ENCODE data around the gene MAN2A1. TPM values are rescaled to one million over a fixed set of nuclear protein-coding genes. Genes with fewer than 3 reads are reported as not detected.

Gene MAN2A1
- total RNA-seq, 1 experiment from 2014 or later: 78.0 TPM

DNA sequence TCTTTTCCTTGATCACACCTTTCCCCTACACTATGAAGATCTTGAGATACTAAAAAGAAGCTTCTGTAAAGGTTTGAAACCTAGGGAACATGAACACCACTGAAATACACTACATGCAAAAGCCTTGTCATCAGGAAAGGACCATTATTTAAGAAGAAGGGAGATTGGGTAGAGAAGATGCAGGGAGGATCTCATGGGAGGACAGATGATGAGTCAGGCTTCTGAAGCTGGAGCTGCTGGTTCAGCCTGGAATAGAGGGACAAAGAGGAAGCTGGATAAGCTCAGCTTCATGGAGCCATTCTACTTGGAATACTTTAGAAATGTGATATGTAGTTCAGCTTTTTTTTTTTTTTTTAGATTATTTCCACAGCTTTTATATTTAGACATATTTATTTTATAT is 169.8 kb downstream of the MAN2A1 start:
- no peak overlapping the region for H2BK5ac ChIP-seq (ENCODE audit: insufficient read length, low read length)
- H3K4me3 Mint-ChIP-seq: no peak overlapping the region
- no peak overlapping the region for H3K27ac ChIP-seq (ENCODE audit: insufficient read length, low read depth, low read length)
- no peak overlapping the region for H2BK20ac ChIP-seq (ENCODE audit: low read depth, low read length, poor library complexity, severe bottlenecking)
- H2BK120ac ChIP-seq (ENCODE audit: low read depth, low read length, poor library complexity, severe bottlenecking): no peak overlapping the region
- H3K9ac ChIP-seq (ENCODE audit: extremely low read depth, insufficient read length, low read length): no peak overlapping the region
- H3K14ac ChIP-seq (ENCODE audit: insufficient read depth, low read length): no peak overlapping the region
- H3K9me3 ChIP-seq (ENCODE audit: control insufficient read depth, low read depth, low read length): no peaks in the 10 kb centered on the region
- no peaks in the 10 kb centered on the region for H3K79me1 ChIP-seq (ENCODE audit: insufficient read depth, low read depth, low read length, poor library complexity, severe bottlenecking)
- no peak overlapping the region for H4K91ac ChIP-seq (ENCODE audit: insufficient read length, low read depth, low read length)
- H3K4me2 ChIP-seq (ENCODE audit: insufficient read depth, insufficient read length, low read length): no peak overlapping the region
- H2AFZ ChIP-seq (ENCODE audit: low read length): no peak overlapping the region
- H3K27me3 ChIP-seq (ENCODE audit: insufficient read depth, low read length): no peaks in the 10 kb centered on the region
- H3K36me3 Mint-ChIP-seq (ENCODE audit: insufficient read depth in 1 of 3, low read depth in 3 of 3): peaks cover 24 to 69% (median 61%) of the 10 kb centered on the region in 3 experiments
- no peaks in the 10 kb centered on the region for H3K9me3 Mint-ChIP-seq
- no peak overlapping the region for H4K5ac ChIP-seq (ENCODE audit: insufficient read length, low read depth, low read length)
- no peak overlapping the region for H3K18ac ChIP-seq (ENCODE audit: insufficient read length, low read depth, low read length)
- peaks cover 3% of the 10 kb centered on the region; the same call in 1 of the 2 replicates for H3K4me1 ChIP-seq (ENCODE audit: insufficient read depth, low read length)
- TF ChIP-seq, protein P1, sequence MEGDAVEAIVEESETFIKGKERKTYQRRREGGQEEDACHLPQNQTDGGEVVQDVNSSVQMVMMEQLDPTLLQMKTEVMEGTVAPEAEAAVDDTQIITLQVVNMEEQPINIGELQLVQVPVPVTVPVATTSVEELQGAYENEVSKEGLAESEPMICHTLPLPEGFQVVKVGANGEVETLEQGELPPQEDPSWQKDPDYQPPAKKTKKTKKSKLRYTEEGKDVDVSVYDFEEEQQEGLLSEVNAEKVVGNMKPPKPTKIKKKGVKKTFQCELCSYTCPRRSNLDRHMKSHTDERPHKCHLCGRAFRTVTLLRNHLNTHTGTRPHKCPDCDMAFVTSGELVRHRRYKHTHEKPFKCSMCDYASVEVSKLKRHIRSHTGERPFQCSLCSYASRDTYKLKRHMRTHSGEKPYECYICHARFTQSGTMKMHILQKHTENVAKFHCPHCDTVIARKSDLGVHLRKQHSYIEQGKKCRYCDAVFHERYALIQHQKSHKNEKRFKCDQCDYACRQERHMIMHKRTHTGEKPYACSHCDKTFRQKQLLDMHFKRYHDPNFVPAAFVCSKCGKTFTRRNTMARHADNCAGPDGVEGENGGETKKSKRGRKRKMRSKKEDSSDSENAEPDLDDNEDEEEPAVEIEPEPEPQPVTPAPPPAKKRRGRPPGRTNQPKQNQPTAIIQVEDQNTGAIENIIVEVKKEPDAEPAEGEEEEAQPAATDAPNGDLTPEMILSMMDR (conservative IDR thresholded peaks at IDR 0.05): no peak
- H3K27ac Mint-ChIP-seq: no peak overlapping the region
- H4K20me1 ChIP-seq (ENCODE audit: control insufficient read depth, insufficient read depth, insufficient read length): no peaks in the 10 kb centered on the region
- no peak for DNase-seq
- H2BK12ac ChIP-seq (ENCODE audit: insufficient read length, low read depth, low read length): no peak overlapping the region
- no peaks in the 10 kb centered on the region for H3K27me3 Mint-ChIP-seq (ENCODE audit: low read depth)
- H3K79me2 ChIP-seq (ENCODE audit: insufficient read depth, low read length): no peaks in the 10 kb centered on the region
- peaks cover 25 to 29% of the 10 kb centered on the region in 2 experiments for H3K4me1 Mint-ChIP-seq
- no peak overlapping the region for H3K56ac ChIP-seq (ENCODE audit: insufficient read length, low read depth, low read length)
- H3K23me2 ChIP-seq (ENCODE audit: insufficient read length, low read depth, low read length, poor library complexity, severe bottlenecking): no peaks in the 10 kb centered on the region
- H2AK5ac ChIP-seq (ENCODE audit: insufficient read length, low read length): no peak overlapping the region
- H3K4ac ChIP-seq (ENCODE audit: low read depth, low read length): no peak overlapping the region
- no peak overlapping the region for H3K23ac ChIP-seq (ENCODE audit: insufficient read length, low read depth, low read length)
- no peak overlapping the region for H2BK15ac ChIP-seq (ENCODE audit: low read depth, low read length)
- H4K8ac ChIP-seq (replicated peaks; ENCODE audit: insufficient read length, low read depth, low read length): no peak overlapping the region
- H3T11ph ChIP-seq (ENCODE audit: low read length): no peak overlapping the region

Measured in H9 (cell line).